NCI-H2029 (cell line): ENCODE measurements around the gene PCNX3.

Experiments
- DNase-seq: peaks from one replicate; lab custom pipeline; 2025; lab: John Stamatoyannopoulos, UW

The PCNX3 gene

GRCh38 chr11:65615229-65615949, at the start of gene PCNX3:
Gene PCNX3 (plus strand): TSS chr11:65615776. CDS start chr11:65616312, 536 bp downstream.
- peak; percentile 100 for DNase-seq

- no peak for DNase-seq
These were observed 46.2 kb upstream of the PCNX3 start for GRCh38 chr11:65569164-65569972.

- DNase-seq = peak; percentile 97
These were observed 45.3 kb upstream of the PCNX3 start, which contains the start of gene ZNRD2 for GRCh38 chr11:65569973-65570918. Gene ZNRD2 (plus strand): TSS chr11:65570477. CDS start chr11:65570492, 15 bp downstream.

- no peak for DNase-seq
These were observed 44.2 kb upstream of the PCNX3 start for GRCh38 chr11:65571420-65571819.

- DNase-seq = no peak
These were observed 43.6 kb upstream of the PCNX3 start for GRCh38 chr11:65571940-65572339.

DNA sequence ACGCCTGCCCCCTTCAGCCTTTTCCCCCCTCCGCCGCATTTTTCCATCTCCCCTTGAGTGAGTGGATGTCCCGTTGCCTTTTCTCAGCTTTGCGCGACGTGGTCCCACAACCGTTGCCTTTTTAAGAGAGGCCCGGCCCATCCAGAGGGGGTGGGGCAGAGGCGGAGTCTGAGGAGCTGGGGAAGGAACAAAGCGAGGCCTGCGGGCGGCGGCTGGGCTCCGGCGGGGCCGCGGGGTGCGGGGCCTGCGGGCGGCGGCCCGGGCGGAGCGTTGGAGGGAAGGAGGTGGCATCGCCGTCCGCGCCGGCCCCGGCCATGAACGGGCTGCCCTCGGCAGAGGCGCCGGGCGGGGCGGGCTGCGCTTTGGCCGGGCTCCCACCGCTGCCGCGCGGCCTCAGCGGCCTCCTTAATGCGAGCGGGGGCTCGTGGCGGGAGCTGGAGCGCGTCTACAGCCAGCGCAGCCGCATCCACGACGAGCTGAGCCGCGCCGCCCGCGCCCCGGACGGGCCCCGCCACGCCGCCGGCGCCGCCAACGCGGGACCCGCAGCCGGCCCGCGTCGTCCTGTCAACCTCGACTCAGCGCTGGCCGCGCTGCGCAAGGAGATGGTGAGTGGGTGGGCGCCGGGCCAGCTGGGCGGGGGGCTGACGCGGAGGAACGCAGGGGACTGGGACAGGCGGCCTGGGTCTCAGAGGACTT, 43.1 kb upstream of the PCNX3 start, which contains the start of gene FAM89B:
TSS of gene FAM89B (plus strand) at position 183 of the 696 bp plus-strand sequence. CDS start at position 315, 132 bp downstream.
- DNase-seq = peak; percentile 71

GRCh38 chr11:65573391-65574079, 42.0 kb upstream of the PCNX3 start:
- DNase-seq = peak; percentile 58

DNA sequence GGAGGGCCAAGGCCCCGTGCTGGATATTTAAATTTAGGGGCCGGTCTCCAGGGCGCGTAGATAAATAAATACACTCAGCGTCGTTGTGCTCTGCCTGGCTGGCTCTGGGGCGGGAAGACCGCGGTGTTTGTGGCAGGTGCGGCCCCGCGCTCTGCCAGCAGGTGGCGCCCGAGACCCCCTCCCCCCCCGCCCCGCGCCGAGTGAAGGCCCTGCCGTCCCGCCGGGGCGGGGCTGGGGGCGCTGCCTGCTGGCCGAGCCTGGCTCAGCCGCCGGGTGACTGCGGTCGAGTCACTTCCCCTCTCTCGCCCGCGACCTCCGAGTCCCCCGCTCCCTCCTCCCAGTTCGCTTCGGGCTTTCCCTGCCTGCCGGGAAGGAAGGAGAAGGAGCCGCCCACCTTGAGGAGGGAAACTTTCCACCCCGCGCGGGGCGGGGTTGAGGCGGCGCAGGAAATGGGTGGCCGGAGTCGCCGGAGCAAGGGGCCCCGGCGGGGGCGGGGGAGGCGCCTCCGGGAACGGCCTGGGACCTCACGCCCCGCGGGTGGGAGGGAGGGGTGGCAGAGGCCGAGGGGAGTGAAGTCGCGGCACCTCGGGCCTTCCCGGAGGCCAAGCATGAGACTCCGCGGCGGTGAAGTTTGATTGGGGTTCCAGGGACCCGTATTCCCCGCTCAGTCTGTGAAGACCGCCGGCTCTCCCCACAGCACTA, 41.3 kb upstream of the PCNX3 start:
- peak; percentile 58 for DNase-seq

GRCh38 chr11:65574811-65575567, 40.6 kb upstream of the PCNX3 start:
- DNase-seq = no peak

DNA sequence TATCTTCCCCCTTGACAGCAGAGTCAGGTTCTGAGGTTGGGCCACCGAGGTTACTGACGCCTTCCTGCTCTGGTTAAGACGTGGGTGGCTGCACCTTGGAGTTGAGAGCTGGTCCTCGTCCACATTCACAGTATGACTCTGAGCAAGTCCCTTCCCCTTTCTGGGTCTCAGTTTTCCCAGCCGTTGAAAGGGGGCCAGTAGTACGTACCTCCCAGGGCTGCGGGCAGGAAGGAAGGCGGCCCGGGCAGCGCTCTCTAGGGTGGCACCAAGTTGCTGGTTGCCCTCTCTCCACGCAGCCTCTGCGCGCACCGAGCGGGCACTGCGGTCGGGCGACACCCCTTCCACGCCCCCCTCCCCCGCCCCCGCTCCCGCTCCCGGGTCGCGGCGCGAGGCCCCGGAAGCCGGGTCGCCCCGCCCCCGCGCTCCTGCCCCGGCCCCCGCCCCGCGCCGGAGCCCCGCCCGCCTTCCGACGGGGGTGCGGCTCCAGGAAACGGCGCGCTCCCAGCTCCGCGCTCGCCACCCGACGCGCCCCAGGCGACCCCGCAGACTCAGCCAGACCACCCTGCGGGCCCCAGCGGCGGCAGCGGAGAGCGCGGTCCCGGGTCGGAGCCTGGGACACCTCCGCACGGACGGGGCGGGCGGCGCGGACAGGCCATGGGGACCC, 39.9 kb upstream of the PCNX3 start, which contains the start of gene EHBP1L1:
TSS of gene EHBP1L1 (plus strand) at position 486 of the 664 bp plus-strand sequence. CDS start 250 bp downstream, outside the sequence.
- no peak for DNase-seq

DNA sequence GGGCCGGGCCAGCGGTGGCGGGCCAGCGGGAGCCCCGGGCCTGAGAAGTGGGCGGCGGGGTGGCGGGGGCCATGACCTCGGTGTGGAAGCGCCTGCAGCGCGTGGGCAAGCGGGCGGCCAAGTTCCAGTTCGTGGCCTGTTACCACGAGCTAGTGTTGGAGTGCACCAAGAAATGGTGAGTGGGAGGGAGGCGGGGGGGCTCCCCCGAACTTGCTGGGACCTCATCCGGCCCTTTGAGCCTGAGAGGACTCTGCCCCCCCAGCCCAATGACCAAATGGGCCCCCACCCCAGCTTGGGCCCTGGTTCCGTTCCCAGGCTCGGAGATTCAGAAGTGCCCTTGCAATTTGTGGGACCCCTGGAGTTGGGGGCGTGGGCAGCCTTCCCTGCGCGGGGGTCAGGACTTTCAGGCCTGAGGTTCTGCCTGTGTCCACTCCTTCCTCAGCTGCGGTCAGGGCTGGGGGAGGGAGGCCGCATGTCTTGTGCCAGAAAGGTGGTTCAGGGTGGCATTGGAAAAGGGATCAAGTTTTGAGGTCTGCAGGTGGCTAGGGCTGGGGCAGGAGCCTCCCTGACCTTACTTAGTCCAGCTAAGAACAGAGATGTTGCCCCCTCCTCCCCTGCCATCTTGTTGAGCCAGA, 39.2 kb upstream of the PCNX3 start:
- no peak for DNase-seq

DNA sequence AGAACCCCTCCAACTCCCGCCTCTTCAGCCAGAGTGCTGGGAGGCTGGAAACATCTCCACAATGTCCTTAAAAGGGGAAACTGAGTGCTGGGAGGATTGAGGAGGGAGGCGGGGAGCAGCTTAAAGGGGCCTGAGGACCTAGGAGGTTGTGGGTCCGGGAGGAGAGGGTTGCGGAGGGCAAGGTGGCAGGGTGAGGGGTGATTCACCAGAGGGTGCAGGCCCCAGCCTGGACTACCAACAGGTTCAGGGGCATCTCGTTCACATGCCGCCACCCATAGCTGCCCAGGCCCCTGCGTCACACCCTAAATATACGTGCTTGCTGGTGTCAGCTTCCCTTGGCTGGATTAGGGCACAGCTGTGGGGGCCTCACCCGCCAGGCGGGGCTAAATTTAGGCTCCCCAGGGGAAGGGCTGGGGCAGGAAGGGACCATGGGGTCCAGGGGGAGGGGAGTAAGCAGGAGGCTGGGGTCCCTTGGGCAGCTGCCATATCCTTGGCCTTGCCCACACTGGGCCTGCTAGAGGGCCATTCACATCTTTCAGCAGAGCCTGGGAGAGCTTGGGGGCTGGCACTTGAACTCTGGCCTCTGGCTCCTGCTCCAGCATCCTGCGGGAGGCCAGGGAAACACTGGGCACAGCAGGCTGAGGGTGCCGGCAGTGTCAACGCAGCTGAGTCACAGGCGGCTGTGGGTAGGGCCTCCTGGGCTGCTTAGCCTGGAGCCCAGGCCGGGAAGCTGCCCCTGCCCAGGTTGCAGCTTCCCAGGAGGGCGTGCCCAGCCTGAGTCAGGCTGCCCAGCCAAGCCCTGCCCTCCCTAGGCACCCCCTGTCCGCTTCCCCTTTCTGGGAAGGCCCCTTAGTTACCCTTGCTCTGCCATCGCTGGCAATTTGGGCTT, 38.5 kb upstream of the PCNX3 start:
- no peak for DNase-seq

DNA sequence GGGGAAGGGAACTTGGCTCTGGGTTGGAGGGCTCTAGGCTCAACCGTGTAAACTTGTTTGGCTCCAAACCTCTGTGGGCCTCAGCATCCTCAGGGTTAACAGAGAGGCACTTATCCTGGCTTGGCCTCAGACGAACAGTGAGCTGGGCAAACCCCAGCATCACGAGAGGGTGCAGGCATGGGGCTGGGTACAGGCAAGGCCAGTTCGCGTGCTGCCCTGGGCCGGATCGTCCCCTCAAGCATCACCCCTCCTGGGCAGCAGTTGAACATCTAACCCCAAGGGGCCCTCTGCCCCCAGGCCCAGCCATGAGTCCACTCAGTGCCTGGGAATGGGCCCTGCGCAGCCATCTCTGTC, 37.8 kb upstream of the PCNX3 start:
- no peak for DNase-seq

GRCh38 chr11:65578134-65578533, 37.4 kb upstream of the PCNX3 start:
- no peak for DNase-seq

- no peak for DNase-seq
These were observed 36.9 kb upstream of the PCNX3 start for GRCh38 chr11:65578667-65579066.

DNA sequence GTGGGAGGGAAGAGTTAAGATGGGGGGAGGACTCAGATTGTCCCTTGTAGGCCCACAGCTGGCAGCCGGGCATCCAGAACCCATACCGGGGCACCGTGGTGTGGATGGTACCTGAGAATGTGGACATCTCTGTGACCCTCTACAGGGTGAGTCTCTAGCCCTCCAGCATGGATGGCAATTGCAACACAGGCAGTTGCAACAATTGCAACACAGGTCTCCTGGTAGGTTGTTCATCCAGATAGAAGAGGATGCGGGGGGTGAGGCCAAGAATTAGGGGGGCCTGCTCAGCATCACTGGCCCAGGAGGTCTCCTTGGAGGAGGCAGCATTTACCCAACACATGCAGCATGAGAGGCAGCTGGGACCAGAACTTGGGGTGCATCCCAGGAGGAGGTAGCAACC, 36.3 kb upstream of the PCNX3 start:
- no peak for DNase-seq

- no peak for DNase-seq
These were observed 35.4 kb upstream of the PCNX3 start for GRCh38 chr11:65580031-65580692.
